Measurements from ENCODE around the gene C16orf82. TPM values are rescaled to one million over a fixed set of nuclear protein-coding genes. Genes with fewer than 3 reads are reported as not detected.

The C16orf82 gene
- total RNA-seq, 4 donors from 2014 or later: not detected

GRCh38 chr16:27106305-27106704 lies 39.6 kb downstream of the C16orf82 start:
- ATAC-seq (ENCODE audit: low FRiP score) (no peak), DNase-seq (ENCODE audit: low spot score) (no peak)
- TF ChIP-seq CTCF (IDR thresholded peaks at IDR 0.05): no peak

- no peak for TF ChIP-seq CTCF (IDR thresholded peaks at IDR 0.05)
- DNase-seq (ENCODE audit: low spot score) (no peak), ATAC-seq (ENCODE audit: low FRiP score) (no peak)
These were observed 40.5 kb downstream of the C16orf82 start for GRCh38 chr16:27107185-27107592.

- no peak for TF ChIP-seq CTCF (IDR thresholded peaks at IDR 0.05)
- ATAC-seq (ENCODE audit: low FRiP score): no peak
- no peak for DNase-seq (ENCODE audit: low spot score)
These were observed 41.5 kb downstream of the C16orf82 start for GRCh38 chr16:27108051-27108770.

- DNase-seq (ENCODE audit: low spot score) (no peak), ATAC-seq (ENCODE audit: low FRiP score) (no peak)
- TF ChIP-seq CTCF (IDR thresholded peaks at IDR 0.05): no peak
These were observed 42.3 kb downstream of the C16orf82 start for GRCh38 chr16:27108826-27109665.

- peak; percentile 84 for ATAC-seq (ENCODE audit: low FRiP score)
- peak in 1 of 3 donors; percentile 56 for TF ChIP-seq CTCF (IDR thresholded peaks at IDR 0.05)
- DNase-seq (ENCODE audit: low spot score): peak; percentile 30
These were observed 43.2 kb downstream of the C16orf82 start for GRCh38 chr16:27109666-27110523.

GRCh38 chr16:27110524-27110896 lies 43.8 kb downstream of the C16orf82 start:
- no peak for TF ChIP-seq CTCF (IDR thresholded peaks at IDR 0.05)
- DNase-seq (ENCODE audit: low spot score) (no peak), ATAC-seq (ENCODE audit: low FRiP score) (no peak)

Data from omental fat pad (tissue), 4 donors.